A673 (cell line): ENCODE data around the gene KMT2B.

Experiments
- CTCF ChIP-seq: fragments of 300-800, 200-600 bp; sonication (generic); conservative IDR thresholded peaks from 2 replicates; pipeline ENCODE4 v1.5.1; 2017; ENCODE audit warnings: low read depth, mild to moderate bottlenecking, antibody characterized with exemption, low read length, moderate library complexity, mixed read lengths
- EZH2 ChIP-seq: fragments of 200-600 bp; sonication (generic); IDR thresholded peaks from 2 replicates; pipeline ENCODE4 v1.6.1; 2017; ENCODE audit warnings: borderline replicate concordance, low read depth, mild to moderate bottlenecking, mixed read lengths, antibody characterized with exemption, low read length; ENCODE audit not compliant: poor library complexity, severe bottlenecking

GRCh38 chr19:35755131-35755549 lies 37.3 kb downstream of the KMT2B start:
- TF ChIP-seq CTCF, result no peak
- no peak for TF ChIP-seq EZH2
